Measurements from ENCODE around the gene MRPL18.
A peak's percentile ranks its signal among the peaks of the same experiment; 100 is the strongest.
"Not testable (repeated sequence)": the region's sequence is repeated elsewhere in the genome, so short reads cannot be mapped to it uniquely, and the experiment has no call there.

The MRPL18 gene

GRCh38 chr6:159815410-159815809 is 25.1 kb downstream of the MRPL18 start:
- DNase-seq (ENCODE audit: low read depth in 3 of 3, low spot score in 1 of 3) = no peak

- not testable (repeated sequence) for DNase-seq (ENCODE audit: low read depth in 3 of 3, low spot score in 1 of 3)
Measured at GRCh38 chr6:159816775-159817174, 26.5 kb downstream of the MRPL18 start.

- no peak for DNase-seq (ENCODE audit: low read depth in 3 of 3, low spot score in 1 of 3)
Measured at GRCh38 chr6:159817951-159818739, 27.9 kb downstream of the MRPL18 start.

GRCh38 chr6:159819098-159819497 is 28.8 kb downstream of the MRPL18 start:
- DNase-seq (ENCODE audit: low read depth in 3 of 3, low spot score in 1 of 3) = no peak

- DNase-seq (ENCODE audit: low read depth in 3 of 3, low spot score in 1 of 3) = peak in 1 of 3 donors; percentile 14
Measured at GRCh38 chr6:159819932-159820640, 29.8 kb downstream of the MRPL18 start.

GRCh38 chr6:159821122-159821521 is 30.9 kb downstream of the MRPL18 start:
- DNase-seq (ENCODE audit: low read depth in 3 of 3, low spot score in 1 of 3) = no peak

- DNase-seq (ENCODE audit: low read depth in 3 of 3, low spot score in 1 of 3) = no peak
Measured at GRCh38 chr6:159821726-159822125, 31.5 kb downstream of the MRPL18 start.

GRCh38 chr6:159823953-159824352 is 33.7 kb downstream of the MRPL18 start:
- DNase-seq (ENCODE audit: low read depth in 3 of 3, low spot score in 1 of 3) = no peak

GRCh38 chr6:159824690-159825089 is 34.4 kb downstream of the MRPL18 start:
- DNase-seq (ENCODE audit: low read depth in 3 of 3, low spot score in 1 of 3) = not testable (repeated sequence)

- DNase-seq (ENCODE audit: low read depth in 3 of 3, low spot score in 1 of 3) = no peak
Measured at GRCh38 chr6:159826004-159826403, 35.7 kb downstream of the MRPL18 start.

GRCh38 chr6:159826968-159827647 is 36.8 kb downstream of the MRPL18 start:
- DNase-seq (ENCODE audit: low read depth in 3 of 3, low spot score in 1 of 3) = no peak

- DNase-seq (ENCODE audit: low read depth in 3 of 3, low spot score in 1 of 3) = no peak
Measured at GRCh38 chr6:159828074-159828473, 37.8 kb downstream of the MRPL18 start.

- DNase-seq (ENCODE audit: low read depth in 3 of 3, low spot score in 1 of 3) = no peak
Measured at GRCh38 chr6:159829526-159829925, 39.3 kb downstream of the MRPL18 start.

GRCh38 chr6:159830501-159831372 is 40.5 kb downstream of the MRPL18 start:
- no peak for DNase-seq (ENCODE audit: low read depth in 3 of 3, low spot score in 1 of 3)

GRCh38 chr6:159831373-159831679 is 41.1 kb downstream of the MRPL18 start:
- no peak for DNase-seq (ENCODE audit: low read depth in 3 of 3, low spot score in 1 of 3)

- no peak for DNase-seq (ENCODE audit: low read depth in 3 of 3, low spot score in 1 of 3)
Measured at GRCh38 chr6:159832946-159833345, 42.7 kb downstream of the MRPL18 start.

- no peak for DNase-seq (ENCODE audit: low read depth in 3 of 3, low spot score in 1 of 3)
Measured at GRCh38 chr6:159833556-159833955, 43.3 kb downstream of the MRPL18 start.

- DNase-seq (ENCODE audit: low read depth in 3 of 3, low spot score in 1 of 3) = no peak
Measured at GRCh38 chr6:159833997-159834603, 43.8 kb downstream of the MRPL18 start.

GRCh38 chr6:159836718-159837490 is 46.6 kb downstream of the MRPL18 start:
- no peak for DNase-seq (ENCODE audit: low read depth in 3 of 3, low spot score in 1 of 3)

GRCh38 chr6:159837511-159837910 is 47.2 kb downstream of the MRPL18 start:
- no peak for DNase-seq (ENCODE audit: low read depth in 3 of 3, low spot score in 1 of 3)
